RKO (cell line): Measurements from ENCODE around the gene FAM177A1.
"Not testable (repeated sequence)": the region's sequence is repeated elsewhere in the genome, so short reads cannot be mapped to it uniquely, and the experiment has no call there.

Experiments used
- DNase-seq: peaks from one replicate; pipeline ENCODE4 v3.0.0-alpha.2; 2016; ENCODE audit warnings: low spot score

FAM177A1 gene, protein sequence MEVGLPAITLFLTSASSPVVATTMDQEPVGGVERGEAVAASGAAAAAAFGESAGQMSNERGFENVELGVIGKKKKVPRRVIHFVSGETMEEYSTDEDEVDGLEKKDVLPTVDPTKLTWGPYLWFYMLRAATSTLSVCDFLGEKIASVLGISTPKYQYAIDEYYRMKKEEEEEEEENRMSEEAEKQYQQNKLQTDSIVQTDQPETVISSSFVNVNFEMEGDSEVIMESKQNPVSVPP

DNA sequence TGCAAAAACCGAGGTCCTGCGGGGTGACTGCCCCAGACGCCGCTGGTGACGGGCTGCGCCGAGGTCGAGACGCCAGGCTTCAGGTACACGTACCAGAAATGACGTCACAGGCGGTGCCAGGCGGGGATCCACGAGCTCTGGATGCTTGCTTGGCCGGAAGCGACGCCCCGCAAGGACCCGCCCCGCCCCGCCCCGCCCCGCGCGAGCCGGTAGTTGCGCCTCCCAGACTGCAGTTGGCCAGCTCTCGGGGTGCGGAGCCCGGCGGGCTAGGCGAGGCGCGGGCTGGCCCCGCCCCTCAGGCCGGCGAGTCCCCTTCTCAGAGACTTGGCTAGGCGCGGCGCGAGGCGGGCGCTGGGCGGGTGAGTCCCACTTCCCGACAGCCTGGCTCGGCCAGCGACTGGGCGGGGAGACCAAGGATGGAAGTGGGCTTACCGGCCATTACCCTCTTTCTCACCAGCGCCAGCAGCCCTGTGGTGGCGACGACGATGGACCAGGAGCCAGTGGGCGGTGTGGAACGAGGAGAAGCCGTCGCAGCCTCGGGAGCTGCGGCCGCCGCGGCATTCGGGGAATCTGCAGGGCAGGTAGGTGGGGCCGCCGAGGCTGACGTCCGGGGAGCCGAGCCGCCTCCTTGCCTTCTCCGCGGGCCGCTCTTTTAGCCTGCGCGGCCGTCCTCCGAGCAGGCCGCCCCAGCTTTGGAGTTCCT, at the start of gene FAM177A1:
FAM177A1 (plus strand) TSS at position 225 of the 703 bp plus-strand sequence; CDS start at position 417, 192 bp downstream.
- DNase-seq, result peak; percentile 98

DNA sequence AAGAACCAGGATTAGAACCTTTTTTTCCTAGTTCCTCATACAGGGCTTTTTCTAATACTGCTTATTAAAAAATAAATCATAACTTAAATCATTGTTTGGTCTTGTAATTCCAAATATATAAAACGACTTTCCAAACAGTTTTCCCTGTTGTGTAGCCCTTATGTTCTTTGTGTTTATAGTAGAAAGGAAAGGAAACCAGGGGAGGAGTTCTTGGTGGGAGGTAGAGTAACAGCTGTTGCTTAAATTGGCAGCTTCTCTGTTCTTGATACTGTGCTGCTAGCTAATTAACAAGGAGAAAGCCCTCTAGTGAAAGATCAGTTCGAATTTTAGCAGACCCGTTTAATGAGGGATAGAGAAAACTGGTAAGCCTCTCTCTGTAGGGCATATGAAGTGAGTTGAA, 48.3 kb upstream of the FAM177A1 start:
- DNase-seq, result no peak

DNA sequence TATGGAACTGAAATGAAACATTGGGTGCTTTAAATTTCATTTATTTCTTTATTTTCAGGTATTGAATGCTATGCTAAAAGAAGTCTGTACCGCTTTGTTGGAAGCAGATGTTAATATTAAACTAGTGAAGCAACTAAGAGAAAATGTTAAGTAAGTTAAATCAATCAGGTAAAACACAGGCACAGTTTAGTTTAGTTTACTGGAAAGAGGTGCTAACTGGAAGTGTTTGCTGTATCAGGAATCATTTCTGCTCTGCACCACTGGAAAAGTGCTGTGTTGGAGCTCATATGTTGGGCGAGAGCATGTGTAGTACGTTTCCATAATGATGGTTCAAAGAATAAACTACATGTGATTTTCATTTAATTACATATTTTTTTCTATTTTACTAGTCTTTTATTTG, 46.6 kb upstream of the FAM177A1 start:
- no peak for DNase-seq

DNA sequence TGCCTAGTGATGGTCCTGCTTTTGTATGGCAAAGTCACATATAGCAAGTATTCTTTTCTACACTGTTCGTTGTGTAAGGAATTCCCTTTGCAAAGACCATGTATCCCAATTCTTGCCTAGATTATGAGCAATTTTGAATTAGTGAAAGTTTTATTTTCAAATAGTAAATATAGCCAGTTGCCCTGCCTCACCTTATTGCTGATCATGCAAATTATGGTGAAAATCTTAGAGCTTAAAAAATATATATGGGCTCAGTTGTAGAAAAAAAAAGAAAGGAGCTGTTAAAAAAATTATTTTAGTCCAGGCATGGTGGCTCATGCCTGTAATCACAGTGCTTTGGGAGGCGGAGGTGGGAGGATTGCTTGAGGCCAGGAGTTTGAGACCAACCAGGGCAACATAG, 44.5 kb upstream of the FAM177A1 start:
- no peak for DNase-seq

DNA sequence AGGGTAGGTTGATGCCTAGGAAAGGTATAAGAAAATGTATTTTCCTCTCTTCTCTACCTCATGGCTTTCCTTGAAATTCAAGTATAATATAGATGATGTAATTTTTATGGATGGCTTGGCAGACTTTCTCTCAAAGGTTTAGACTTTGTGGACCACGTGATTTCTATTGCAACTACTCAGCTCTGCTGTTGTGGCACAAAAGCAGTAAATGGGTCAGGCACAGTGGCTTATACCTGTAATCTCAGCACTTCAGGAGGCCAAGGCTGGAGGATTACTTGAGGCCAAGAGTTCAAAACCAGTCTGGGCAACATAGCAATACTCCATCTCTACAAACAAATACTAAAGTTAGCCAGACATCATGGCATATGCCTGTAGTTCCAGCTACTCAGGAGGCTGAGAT, 41.2 kb upstream of the FAM177A1 start:
- DNase-seq, result no peak

DNA sequence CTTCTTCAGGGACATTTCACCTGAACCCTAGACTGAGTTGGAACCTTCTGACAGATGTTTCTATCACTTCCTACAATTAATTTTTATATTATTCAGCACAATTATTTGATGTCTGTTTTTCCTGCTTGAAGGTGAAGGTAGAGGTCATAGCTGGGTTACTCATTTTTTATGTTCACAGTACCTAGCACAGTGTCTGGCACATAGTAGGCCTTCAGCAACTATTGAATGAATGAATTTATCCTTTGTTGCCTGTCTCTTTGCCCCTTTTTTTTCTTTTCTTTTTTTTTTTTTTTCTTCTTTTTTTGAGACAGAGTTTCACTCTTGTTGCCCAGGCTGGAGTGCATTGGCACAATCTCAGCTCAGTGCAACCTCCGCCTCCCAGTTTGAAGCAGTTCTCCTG, 29.5 kb upstream of the FAM177A1 start:
- DNase-seq, result no peak

DNA sequence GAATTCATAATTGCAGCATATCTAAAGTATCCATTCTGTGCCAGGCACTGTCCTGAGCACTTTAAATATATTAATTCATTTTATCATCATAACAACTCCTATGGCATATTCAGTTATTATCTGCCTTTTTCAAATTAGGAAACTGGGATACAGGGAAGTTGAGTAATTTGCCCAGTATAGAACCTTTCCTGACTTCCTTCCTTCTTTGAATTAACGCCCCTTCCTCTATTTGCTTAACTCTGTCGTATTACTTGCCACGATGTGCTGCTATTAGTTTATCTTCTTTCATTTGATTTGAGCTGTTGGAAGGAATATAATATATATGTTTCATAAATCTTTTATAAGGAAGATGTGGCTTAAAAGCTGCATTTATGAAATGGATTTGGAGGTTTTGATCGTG, 25.4 kb upstream of the FAM177A1 start:
- no peak for DNase-seq

DNA sequence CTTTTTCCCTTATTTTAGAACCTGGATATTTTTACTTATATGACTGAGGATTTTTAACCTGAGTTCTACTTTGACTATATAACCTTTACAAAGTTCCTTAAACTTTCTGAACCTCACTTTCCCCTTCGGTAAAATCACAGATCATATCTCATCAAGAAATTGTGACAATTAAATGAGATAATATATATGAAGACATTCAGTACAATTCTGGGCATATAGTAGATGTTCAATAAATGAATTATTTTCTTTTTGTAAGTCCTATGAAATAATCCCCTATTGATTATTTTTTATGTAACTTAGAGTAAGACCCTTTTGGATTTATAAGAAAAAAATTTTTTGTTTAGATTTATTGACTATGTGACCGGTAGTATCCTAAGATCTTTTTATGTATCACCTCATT, 17.6 kb upstream of the FAM177A1 start:
- DNase-seq, result no peak

DNA sequence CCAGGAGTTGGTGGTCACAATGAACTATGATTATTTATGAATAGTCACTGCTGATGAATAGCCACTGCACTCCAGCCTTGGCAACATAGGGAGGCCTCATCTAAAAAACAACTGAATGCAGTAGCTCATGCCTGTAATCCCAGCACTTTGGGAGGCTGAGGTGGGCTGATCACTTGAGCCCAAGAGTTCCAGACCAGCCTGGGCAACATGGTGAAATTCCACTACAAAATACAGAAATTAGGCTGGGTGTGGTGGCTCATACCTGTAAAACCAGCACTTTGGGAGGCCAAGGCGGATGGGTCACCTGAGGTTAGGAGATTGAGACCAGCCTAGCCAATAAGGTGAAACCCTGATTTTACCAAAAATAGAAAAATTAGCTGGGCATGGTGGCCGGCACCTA, 13.5 kb upstream of the FAM177A1 start:
- no peak for DNase-seq

DNA sequence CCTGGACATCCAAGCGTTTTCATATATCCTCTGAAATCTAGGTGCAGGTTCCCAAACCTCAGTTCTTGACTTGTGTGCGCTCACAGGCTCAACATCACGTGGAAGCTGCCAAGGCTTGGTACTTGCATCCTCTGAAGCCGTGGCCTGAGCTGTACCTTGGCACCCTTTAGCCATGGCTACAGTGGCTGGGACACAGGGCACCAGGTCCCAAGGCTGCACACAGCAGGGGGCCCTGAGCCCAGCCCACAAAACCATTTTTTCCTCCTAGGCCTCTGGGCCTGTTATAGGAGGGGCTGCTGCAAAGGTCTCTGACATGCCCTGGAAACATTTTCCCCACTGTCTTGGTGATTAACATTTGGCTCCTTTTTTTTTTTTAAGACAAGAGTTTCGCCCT, 11.6 kb upstream of the FAM177A1 start:
- DNase-seq, result no peak

DNA sequence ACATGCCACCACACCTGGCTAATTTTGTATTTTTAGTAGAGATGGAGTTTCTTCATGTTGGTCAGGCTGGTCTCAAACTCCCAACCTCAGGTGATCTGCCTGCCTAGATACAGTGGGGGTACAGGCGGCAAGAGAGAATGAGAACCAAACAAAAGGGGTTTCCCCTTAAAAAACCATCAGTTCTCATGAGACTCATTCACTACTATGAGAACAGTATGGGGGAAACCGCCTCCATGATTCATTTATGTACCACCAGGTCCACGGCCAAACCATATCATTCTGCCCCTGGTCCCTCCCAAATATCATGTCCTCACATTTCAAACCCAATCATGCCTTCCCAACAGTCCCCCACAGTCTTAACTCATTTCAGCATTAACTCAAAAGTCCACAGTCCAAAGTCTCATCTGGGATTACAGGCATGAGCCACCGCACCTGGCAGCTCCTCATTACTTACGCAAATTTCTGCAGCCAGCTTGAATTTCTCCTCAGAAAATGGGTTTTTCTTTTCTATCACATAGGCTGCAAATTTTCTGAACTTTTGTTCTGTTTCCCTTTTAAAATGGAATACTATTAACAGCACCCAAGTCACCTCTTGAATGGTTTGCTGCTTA, 11.0 kb upstream of the FAM177A1 start:
- DNase-seq, result not testable (repeated sequence)

DNA sequence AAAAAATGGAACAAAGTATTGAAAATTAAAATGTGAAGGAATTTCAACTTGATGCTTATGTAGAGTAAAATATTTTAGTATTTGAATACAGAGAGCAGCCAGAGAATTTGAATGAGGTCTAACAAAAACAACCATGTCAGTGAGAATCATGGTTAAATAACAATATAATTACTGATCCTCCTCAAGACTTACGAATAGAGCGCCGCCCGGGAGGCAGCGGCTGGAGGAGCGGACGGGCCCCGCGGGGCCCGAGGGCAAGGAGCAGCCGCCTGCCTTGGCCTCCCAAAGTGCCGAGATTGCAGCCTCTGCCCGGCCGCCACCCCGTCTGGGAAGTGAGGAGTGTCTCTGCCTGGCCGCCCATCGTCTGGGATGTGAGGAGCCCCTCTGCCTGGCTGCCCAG, 7.8 kb upstream of the FAM177A1 start:
- not testable (repeated sequence) for DNase-seq

DNA sequence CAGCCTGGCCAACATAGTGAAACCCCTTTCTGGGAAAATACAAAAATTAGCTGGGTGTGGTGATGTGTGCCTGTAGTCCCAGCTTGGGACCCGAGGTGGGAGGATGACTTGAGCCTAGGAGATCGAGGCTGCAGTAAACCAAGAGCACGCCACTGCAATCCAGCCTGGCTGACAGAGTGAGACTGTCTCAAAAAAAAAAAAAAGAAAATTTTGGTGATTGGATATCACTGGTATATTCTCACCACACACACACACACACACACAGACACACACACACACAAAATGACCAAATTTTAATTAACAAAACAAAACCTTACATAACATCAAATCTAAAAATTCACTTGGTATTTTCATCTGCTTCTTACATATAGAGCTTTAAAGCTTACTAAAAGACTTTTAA, 3.4 kb upstream of the FAM177A1 start:
- no peak for DNase-seq

DNA sequence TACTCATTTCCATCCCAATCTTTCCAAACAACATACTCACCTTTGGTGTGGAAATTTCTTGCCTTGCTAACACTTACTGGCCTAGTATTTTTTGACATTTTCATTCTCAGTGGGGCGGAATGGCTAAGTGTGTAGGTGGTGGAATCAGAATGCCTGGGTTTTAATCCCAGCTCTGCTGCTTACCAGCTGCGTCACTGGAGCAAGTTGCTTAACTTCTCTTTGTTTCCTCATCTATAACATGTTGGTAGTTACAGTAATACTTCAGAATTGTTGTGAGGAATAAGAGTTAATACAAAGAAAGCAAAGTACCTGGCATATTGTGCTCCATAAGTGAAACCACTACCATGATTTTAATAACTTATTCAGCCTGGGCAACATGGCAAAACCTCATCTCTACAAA, 3.0 kb upstream of the FAM177A1 start:
- DNase-seq, result no peak

DNA sequence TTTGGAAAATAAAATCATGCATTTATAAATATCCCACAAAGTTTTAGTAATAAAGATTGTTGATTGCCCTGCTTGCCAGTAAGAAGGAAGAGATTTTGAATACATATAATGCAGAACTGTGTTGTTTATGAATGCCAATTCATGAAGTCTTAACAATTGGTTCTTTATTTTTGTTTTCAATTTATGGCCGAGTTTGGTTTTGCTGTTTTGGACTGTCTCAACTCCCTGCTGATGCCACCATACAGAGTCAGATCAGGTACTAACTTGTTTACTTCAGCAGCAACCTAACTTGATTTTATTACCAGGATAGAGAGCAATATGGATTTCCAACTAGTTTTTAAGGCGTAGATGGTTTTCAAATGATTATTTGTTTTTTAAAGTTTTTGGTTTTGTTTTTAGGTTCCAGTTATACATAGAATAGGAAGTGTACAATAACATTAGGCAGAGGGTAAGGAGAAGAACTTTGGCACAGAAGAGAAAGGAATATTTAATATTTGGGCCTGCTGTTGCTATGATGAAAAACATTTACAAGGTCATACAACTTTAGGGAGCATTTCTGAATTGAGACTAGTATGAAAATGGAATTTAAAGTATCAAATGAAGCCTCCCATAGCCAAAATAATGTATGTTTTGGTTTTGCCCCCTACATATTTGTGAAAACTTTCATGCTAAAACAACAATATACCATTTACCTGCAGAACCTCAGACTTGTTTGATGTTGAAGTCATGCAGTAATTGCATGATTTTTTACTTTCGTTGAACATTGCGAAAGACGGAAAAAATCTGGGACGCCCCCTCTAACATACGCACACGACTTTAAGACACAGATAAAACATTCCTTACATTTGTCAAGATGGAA, 904 bp upstream of the FAM177A1 start:
- DNase-seq, result no peak

DNA sequence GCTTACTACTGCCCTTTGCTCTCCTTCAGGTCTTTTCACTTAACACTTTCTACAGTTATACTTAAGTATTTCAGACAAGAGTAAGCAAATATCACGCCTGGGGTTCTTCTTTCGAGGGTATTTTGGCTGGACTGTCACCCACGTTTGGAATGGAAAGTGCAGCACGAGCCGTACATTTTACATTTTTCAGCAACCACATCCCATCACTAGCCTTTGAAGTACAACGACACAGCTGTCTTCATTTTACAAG, 349 bp upstream of the FAM177A1 start:
- no peak for DNase-seq

DNA sequence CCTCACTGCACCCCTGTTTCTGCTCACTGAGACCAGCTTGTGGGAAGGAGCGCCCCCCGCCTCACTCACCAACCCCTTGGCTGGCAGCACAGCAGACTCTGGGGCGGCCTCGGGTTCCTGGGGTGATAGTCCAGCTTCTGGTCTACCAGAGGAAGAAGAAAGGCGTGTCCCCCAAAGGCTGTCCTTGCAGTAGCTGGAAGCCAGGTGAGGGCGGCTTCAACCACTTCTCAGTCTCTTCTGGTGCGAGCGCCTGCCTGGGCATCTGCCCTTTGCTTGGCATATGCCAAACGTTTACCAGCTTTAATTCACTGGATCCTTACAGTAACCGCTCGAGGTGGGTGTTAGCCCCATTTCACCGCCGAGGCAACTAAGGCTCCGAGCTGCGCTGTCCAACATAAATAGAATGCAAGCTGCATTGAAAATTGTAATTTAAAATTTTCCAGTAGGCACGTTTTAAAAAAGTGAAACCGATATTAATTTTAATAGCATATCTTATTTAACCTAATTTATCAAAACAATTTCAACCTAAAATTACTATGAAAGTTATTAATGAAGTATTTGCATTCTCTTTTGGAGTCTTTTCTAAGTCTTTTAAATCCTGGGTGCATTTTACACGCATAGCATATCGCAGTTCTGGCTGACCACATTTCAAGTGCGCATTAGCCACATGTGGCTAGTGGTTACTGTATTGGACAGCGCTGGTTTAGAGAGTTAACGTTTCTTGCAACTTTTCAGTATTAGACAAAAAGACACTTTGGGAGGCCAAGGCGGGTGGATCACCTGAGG, 872 bp downstream of the FAM177A1 start:
- peak; percentile 72 for DNase-seq

DNA sequence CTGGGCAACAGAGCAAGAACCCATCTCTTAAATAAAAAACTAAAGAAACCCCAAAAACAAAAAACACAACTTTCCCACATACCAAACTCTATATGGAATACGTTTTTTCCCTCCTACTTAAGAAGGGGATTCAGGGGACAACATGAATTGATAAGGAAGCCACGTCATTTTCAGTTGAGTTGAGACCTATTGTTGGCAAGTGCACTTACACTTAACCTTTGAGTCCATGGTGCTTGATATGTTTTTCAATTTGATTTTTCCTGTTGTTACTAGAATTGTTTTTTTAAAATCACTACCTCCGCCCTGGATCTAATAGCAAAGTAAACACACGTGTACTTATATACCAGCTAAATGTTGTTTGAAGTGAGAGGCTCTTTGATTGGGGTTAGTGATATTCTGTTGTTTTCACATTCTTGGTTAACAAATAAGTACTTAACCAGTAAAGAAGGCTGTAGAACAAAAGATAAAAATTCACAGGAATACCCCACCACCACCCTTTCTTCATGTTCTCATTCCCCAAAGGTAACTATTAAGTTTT, 2.0 kb downstream of the FAM177A1 start:
- DNase-seq, result no peak

DNA sequence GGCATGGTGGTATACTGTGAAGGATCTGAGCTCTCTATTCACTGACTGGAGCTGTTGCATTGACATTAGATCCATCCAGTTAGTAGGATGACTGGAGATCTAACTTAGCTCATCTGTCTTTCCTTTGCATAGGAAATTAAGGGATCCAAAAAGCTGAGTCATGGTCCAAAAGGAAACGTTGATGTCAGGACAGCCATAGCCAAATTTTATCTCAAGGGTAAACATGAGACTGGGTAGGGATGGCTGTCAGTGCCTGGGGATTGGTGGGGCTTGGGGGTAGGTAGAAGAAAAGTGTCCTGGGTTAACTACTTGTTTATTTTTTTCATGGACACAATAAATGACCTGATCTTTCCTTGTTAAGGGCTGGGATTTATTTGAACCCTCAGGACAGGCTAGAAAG, 4.6 kb downstream of the FAM177A1 start:
- DNase-seq, result no peak

DNA sequence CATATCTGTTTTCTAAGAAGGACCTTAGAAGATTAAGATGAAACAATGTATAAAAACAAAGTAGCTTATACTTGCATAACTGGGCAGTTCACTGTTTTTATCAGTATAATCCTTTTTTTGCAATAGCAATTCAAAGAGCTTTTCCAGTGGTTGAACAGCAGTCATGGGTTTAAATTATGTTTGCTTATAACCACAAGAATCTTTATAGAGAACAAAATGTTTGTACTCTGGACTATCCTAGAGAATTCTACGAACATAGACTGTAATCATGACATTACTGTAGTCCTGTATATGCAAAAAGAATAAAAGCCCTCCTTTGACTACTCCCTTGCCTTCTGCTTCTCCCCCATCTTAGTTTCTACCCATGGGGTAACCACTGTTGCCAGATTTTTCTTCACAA, 5.7 kb downstream of the FAM177A1 start:
- DNase-seq, result no peak

DNA sequence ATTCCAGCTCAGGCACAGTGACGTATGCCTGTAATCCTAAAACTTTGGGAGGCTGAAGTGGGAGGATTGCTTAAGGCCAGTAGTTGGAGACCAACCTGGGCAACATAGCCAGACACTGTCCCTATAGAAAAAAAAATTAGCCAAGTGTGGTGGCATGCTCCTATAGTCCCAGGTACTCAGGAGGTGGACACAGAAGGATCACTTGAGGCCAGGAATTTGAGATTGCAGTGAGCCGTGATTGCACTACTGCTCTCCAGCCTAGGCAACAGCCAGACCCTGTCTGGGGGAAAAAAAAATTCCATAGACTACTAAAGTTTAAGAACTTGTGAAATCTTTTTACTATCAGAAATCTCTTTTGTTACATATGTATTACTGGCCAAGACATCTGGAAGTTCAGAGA, 6.6 kb downstream of the FAM177A1 start:
- DNase-seq, result no peak
